ENCODE results near the gene GRM3.
"Not testable (repeated sequence)": the region's sequence is repeated elsewhere in the genome, so short reads cannot be mapped to it uniquely, and the experiment has no call there.

GRM3 gene

DNA sequence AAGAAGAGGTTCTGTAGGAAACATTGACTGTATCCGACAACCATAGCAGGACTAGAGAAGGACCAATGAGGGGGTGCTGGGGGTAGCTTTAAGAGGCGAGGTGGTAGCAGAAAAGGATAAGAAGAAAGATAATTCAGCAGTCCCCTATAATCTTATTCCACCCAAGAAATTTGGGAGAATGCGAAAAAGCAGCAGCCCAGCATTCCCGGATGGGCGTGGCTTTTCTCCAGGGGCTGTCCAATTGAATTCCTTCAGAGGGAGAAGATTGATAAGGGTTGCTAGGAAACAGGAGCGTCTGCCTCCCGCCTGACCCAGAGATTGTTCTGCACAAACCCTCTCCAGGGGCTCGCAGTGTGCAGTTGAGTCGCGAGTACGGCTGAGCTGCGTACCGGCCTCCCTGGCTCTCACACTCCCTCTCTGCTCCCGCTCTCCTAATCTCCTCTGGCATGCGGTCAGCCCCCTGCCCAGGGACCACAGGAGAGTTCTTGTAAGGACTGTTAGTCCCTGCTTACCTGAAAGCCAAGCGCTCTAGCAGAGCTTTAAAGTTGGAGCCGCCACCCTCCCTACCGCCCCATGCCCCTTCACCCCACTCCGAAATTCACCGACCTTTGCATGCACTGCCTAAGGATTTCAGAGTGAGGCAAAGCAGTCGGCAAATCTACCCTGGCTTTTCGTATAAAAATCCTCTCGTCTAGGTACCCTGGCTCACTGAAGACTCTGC, at the start of gene GRM3:
Gene GRM3, plus strand, starts transcription at position 349 of the 721 bp plus-strand sequence. CDS start 121,237 bp downstream, outside the sequence.
- no peak for DNase-seq

DNA sequence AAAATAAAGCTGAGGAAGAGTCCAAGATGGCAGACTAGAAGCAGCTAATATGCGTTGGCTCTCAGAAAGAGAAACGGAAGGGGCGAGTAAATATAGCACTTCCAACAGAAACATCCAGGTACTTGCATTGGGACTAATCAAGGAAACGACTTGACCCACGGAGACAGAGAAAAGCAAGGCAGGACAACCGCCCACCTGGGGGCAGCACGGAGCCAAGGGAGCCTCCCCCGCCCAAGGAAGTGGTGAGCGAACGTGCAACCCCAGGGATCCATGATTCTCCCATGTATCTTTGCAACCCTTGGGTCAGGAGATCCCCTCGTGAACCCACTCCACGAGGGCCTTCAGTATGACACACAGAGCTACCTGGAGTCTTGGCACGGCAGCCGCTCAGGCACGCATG, 45.4 kb upstream of the GRM3 start:
- no peak for DNase-seq

DNA sequence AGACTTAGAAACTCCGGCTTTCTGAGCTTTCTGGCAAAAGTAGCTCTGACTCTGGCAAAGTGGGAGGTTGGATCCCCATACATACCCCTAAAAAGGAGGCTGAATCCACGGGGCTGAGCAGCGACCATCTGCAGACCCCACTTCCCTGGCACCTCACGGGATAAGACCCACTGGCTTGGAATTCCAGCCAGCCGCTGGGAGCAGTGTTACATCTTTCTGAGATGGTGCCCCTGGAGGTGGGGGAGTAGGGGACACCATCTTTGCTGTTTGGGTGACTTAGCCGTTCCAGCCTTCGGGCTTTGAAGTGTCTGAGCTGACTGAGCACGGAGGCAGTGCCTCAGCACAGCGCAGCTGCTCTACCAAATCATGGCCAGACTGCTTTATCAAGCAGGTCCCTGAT, 45.0 kb upstream of the GRM3 start:
- no peak for DNase-seq

DNA sequence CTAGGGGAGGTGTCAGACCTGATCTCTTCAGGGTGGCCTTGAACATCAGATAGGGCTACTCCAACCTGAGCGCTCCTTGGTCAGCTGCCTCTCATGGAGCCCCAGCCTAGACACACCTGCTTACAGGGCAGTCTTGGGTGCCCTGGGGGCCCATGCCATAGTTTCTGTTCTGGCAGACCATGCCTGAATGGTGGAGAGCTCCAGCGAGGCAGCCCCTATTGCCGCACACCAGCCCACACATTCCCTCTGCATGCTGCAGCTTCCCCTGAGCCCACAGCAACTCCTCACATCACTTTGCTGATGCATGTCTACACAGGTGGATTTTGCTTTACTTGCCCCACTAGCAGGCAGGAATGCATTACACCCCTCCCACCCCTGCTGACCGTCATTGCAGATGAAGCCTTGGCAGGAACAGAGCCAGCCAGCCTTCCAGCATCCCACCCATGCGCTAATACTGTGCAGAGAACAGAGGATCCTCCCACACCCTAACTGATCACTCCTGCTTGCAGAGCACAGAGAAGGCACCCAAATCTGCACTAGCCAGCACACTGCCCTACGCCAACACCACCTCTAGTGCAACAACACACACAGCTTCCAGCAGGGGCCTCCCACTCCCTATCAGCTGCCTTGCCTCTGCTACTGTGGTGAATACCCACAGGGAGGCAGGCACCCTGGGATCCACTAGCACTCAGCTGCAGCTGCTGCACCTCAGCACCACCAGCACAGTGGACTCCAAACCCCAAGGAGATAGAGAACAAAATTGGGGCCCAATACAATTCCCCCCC, 43.0 kb upstream of the GRM3 start:
- DNase-seq, result no peak

DNA sequence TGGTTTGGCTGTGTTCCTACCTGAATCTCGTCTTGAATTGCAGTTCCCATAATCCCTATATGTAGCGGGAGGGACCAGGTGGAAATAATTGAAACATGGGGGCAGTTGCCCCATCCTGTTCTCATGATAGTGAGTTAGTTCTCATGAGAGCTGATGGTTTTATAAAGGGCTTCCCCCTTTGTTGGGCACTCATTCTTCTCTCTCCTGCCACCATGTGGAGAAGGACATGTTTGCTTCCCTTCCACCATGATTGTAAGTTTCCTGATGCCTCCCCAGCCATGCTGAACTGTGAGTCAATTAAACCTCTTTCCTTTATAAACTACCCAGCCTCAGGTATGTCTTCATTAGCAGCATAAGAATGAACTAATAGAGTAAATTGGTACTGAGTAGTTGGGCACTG, 28.0 kb upstream of the GRM3 start:
- DNase-seq, result not testable (repeated sequence)

DNA sequence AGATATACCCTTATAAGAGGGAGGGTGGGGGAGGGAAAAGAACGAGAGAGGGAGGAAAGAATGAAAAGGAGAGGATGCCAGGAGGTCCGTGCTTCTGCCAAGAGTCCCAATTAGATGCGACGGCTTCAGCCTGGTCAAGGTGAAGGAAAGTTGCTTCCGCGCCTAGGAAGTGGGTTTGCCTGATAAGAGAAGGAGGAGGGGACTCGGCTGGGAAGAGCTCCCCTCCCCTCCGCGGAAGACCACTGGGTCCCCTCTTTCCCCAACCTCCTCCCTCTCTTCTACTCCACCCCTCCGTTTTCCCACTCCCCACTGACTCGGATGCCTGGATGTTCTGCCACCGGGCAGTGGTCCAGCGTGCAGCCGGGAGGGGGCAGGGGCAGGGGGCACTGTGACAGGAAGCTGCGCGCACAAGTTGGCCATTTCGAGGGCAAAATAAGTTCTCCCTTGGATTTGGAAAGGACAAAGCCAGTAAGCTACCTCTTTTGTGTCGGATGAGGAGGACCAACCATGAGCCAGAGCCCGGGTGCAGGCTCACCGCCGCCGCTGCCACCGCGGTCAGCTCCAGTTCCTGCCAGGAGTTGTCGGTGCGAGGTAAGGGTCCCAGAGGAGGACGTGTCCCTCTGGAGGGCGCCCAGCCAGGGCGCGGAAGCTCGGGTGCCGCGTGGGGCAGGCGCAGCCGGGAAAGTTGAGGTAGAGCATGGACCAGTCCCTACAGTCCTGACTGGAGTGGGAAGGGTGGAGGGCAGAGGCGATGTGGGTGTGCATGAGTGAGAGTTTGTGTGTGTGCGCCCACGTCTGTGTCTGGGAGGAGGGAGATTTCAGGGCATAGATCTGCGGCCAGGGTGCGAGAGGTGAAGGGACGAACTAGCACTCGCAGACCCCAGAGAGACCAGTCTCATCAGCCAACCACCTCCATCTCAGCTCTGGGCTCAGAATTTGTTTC, 844 bp downstream of the GRM3 start:
- no peak for DNase-seq

DNA sequence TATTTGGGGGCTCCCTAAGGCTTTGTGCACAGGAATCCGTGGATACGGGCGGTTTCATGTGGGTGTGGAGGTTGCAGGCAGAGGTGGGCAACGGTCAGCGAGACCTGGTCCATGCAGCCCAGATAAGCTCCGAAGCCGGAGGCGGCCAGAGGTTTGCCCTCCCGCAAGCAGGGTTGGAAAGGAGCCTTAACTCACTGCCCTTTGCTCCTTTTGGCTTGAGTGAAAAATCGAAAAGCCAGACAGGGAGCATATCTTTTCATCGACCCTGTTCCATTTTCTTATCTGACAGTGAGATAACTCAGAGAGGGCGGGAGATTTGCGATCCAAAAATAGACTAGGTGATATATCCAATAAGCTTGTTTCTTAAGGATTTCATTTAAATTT, 1.5 kb downstream of the GRM3 start:
- no peak for DNase-seq

DNA sequence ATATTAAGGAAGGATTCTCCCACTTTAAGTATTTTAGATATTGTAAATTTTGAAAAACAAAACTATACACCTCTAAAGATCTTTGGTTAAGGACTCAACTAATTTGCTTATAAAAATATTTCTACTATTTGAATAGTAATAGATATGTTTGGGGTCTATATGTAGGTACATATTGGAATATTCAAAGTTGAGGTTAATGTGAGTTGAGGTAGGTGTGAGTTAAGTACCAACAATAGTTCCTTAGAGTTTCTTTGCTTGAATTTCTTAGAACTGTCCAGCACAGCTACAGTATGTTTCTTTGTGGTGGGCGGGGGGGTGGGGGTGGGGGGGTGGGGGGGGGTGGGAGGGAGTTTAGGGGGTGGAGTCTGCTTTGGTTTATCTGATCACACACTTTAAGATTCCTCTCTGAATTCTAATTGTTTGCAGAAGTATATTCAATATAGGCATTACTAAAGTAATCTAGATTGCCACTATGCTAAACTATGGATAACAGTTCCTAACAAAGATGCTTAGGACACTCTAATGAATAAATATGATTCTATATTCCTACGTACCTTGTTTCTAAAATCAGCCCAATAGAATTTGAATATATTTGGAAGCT, 2.1 kb downstream of the GRM3 start:
- no peak for DNase-seq

DNA sequence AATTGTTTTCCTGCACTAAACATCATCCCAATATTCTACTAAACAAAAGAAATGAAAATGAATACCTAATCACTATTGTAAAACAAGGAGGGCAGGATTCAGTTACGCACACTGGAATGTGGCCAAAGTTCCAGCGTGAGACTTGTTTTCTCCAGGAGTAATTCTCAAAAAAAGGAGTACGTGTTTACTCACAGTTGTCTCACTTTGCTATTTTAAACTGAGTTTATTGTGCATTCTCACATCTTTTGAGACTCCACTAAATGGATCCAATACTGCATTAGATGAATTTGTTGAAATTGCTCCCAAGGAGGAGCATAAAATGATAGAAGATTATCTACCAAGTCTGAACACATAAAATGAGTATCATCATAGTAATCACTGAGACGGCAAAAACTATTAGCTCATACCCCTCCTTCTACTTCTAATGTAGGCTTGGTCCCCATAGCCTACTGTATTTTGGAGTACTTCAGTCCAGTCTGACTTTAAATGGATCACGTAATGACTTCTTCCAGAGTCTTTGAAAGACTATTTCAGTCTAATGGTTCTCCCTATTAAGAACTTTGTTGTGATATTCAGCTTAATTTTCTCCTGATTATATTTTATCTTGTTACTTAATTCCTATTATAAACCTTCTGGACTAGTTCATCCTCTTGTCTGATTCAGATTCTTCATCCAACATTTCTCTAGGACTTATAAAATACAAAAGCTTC, 3.8 kb downstream of the GRM3 start:
- DNase-seq, result no peak

DNA sequence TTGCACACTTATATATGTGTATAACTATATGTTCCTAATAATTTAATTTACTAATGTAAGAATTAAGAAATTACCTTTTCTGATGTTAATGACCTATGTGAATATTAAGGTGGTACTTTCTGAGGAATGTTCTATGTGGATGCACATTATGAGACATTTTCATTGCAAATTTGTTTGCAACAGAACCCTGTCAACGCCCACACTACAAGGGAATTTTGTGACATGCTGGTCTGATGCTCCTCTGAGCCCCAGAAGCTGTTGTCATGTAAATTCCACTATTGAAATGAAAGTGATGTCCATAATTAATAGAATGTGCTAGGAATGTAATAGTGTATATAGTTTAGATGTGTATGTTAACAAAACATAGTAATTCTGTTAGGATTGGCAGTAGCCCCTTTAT, 4.5 kb downstream of the GRM3 start:
- no peak for DNase-seq

DNA sequence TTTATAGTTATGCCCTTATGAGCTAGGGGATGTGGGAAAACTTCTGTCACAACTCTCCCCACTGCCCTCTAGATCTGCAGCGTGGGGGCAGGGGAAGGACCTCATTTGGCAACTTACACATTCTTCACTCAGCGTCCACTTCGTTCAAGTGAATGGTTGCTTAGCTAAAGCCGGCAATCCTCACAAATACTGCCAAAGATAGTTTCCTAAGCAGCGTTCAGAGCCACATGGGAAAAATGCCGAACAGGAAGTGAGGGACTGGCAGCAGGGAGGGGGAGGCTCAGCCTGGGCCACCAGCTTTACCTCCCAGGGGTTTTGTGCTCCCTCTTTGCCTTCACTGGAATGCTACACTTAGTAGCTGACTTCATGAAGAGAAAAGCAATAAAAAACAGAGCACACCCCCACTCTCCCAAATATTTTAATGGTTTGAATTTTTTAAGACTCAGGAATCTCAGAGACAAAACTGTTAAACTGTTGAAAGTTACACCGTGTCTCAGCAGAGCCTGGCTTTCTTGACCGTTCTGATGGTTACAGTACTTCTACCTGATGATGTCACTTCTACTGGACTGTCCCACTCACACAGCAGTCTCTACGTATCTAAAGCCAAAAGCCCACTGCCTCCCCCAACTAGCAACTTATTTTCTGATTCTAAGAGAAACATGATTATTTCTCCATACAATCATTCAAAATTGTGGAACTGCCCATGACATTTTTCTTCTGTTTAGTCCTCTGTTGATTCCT, 10.4 kb downstream of the GRM3 start:
- no peak for DNase-seq

DNA sequence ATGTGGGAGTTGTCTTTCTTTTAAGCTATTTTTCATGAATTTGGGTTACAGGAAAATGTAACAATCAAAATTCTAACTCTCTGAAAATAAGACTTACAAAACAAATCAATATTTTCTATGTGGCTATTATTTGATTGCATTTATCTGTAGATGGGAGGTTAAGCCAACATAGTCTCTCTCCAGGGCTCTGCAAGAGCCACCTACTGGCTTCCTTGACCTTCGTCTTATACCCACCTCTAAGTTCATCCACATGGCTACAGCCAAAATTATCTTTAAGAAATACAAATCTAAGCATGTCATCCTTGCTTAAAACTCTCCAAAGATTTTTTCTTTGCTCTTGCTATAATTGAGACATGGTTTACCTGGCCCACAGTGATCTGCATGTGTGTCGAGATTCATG, 14.2 kb downstream of the GRM3 start:
- no peak for DNase-seq

DNA sequence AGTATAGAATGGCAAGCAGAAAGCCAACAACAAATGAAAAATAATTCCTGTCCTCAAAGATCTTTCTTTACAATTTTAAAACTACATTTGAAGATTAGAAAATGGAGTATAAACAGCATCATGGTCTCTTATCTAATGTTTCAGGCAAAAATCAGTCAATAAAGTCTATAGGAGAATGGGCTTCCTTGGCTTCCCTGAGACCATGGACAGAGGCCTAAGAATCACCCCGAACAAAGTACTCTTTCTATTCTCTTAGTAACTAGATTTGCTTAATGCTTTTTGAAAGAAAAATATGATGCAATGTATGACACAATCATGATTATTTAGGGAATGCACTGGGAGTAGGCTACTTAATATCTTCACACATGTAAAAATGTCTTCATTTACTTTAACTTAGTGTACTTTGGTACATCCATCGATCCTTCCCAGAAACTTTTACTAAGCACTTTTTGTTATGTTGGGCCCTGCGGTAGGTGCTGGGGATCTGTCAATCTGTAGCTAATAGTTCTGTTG, 17.3 kb downstream of the GRM3 start:
- DNase-seq, result no peak

DNA sequence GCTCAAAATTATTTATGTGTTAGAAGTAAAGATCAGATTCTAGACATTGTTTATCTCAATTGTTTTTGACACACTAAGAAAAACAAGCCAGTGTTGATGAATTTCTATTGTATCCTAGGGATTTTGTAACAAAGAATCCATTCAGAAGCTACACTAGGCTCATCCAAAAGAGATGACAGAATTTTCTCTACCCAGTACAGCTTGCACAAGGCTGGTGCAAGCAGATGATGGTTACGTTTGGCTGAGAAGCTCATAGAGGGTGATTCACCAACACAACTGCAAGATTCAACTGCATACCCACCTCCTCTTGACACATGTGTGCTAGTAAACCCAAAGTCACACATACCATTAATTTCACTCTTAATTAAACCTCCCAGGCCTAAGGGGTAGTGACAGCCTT, 20.8 kb downstream of the GRM3 start:
- DNase-seq, result no peak

DNA sequence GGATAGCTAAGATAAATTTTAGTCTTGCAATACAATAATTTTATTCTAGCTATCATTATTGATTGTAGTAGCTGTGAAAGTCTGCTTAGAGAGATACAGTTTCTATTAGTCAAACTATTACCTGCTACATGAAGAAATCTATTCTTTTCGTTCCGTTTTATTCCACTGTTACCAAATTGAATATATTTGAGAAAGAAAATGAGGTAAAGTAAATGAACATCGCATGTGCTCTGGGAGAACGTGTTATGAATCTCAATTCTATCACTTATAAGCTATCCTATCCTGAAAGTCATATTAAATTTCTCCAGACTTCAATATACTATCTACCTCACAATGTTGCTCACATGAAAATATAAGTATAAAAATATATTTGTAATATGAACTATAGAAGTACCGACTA, 21.3 kb downstream of the GRM3 start:
- DNase-seq, result no peak

DNA sequence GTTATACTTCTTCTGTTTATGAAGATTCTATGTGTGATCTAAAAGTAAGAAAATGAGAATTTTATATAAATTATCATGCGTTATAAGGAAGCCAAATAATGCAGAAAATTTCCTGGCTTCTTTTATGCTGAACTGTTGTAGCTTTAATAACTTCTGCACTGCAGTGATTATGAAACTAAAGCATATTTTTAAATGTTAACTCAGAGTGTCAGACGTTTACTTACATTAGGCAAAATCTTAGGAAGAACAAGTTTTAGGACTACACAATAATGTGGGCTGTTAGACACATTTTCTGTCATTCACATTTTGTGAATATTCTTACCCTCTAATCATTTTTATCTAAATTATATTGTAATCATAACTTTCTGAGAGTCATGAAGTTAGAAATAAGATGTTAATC, 22.0 kb downstream of the GRM3 start:
- no peak for DNase-seq

DNA sequence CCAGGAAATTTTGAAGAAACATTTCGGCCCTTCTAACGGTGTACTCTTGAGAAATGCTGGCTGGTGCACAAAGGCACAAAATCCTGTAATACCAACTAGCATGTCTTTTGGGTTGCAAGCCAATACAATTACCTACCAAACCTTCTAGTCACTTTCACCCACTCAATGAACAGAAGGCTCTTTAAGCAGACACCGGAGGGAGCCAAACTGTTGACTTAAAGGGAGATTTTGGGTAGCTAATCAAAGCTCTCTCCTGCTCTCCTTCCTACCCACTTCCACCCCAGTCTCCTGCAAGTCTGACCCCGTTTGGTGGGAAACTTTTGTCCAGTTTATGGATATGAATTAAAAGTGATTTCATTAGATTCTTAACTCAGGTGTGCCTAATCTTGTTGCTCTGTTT, 24.0 kb downstream of the GRM3 start:
- peak; percentile 50 to 63 for DNase-seq

DNA sequence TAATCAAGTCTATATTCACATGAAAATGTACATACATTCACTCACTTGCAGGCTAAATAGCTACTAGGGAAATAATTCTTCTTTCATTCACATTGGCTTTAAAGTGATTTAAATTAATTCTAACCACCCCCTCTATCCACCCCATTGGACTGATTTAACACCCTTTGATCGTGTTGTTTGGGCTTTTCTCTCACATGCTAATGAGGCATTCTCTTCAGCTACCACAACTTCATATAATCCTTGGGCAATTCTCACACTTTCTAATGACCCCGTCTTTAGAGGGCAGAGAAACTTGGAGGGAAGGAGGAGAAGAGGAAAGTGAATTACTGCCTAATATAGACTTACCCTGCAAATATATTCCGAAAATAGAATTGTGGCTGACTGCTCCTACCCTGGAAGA, 24.6 kb downstream of the GRM3 start:
- DNase-seq, result no peak

DNA sequence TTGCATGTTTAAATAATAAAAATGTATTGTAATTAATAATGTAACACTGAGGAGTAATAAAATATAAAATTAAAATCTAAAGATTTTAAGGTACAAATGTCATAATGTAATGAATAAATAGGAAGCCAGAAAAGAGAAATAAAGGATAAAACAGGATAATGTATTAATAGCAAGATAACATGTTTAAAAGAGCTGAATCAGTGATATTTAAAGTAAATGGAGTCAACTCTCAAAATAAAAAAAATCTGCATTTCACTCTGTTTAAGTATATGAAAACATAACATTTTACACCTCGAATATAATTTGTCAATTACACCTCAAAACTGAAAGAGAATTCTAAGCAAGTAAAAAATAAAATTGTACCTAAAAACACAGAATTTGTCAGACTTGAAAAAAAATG, 44.1 kb downstream of the GRM3 start:
- no peak for DNase-seq

DNA sequence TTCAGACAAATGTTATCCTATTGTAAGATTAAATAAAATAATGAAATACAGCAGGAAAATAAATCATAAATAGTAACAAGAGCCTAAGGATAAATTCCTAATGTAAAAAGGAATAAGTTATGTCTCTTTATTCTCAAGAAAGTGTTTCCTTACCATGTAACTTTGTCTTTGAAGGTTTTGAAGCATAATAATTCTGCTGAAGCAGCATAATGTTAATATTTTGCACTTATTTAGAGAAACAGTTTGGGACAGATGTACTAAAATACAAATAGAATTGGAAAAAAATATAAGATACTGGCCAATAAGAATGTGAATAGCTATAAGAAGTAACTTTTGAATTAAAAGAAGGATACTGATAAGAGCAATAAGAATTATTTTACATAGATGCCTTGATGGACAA, 45.7 kb downstream of the GRM3 start:
- no peak for DNase-seq

DNA sequence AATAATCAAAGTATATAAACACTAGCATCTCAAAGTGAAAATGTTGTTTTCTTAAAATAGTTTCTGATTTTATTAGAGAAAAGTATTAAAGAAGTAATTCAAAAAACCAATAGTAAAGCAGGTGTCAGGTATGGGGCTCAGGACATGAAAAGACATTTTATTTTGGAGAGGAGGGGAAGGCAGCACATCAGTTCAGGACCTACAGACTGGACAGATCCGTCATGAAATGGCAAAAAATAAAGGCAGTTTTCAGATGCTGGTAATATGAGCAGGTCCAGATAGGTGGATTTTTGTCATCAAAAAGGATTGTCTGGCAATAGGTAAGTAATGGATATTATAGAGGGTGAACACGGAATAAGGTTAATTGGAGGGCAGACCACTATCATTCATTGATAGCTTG, 49.0 kb downstream of the GRM3 start:
- no peak for DNase-seq
